HepG2 (cell line): ENCODE data around the gene DUSP5. TPM values are rescaled to one million over a fixed set of nuclear protein-coding genes. Genes with fewer than 3 reads are reported as not detected.

Source experiments
- ATAC-seq: fragments of 200-7000 bp; cut with Tn5 transposase; 3 replicates; pipeline ENCODE4 v1.9.1; 2020; ENCODE audit warnings: mild to moderate bottlenecking, moderate library complexity
- BruUV-seq: library from RNA; stranded (reverse); fragments of 400-500 nt; replicated peaks from 2 replicates; lab custom pipeline; 2021; lab: Mats Ljungman, UMichigan
- CTCF ChIA-PET: fragments of 300-600 bp; formaldehyde crosslinking; extraction: SDS; loops from one replicate; lab custom pipeline; 2021; ENCODE audit warnings: low total read pairs, inconsistent platforms, low intra/inter-chr PET ratio; lab: Yijun Ruan, JAX
- POLR2A ChIA-PET: fragments of 350-600 bp; sonication (Branson Sonifier 250); formaldehyde crosslinking; loops from one replicate; lab custom pipeline; 2020; ENCODE audit warnings: antibody characterized with exemption, inconsistent platforms; lab: Yijun Ruan, JAX
- DNase-seq: peaks from one replicate; pipeline ENCODE4 v3.0.0-alpha.2; 2015; ENCODE audit warnings: low spot score
- FAIRE-seq: peaks from 3 replicates; lab custom pipeline; 2011; peaks lifted over from hg19 to GRCh38; lab: Jason Lieb, UNC
- H2AFZ ChIP-seq: one replicate; pipeline ENCODE4 v1.6.1; 2011; ENCODE audit warnings: low read length, inconsistent platforms
- H3K27ac ChIP-seq: fragments of 300-600 bp; 3 replicates; pipeline ENCODE4 v1.8.0; 2011; ENCODE audit warnings: mixed run types, mild to moderate bottlenecking, mixed read lengths, low read length, inconsistent platforms; ENCODE audit not compliant: insufficient read depth; ENCODE audit errors: extremely low read length
- H3K27me3 ChIP-seq, 2 experiments: fragments of 200-600 bp in 1 of 2; 2 replicates in 1 of 2; 3 replicates in 1 of 2; pipeline versions ENCODE4 v1.6.0 to v1.8.0; 2011; ENCODE audit warnings: low read length in 2 of 2, mild to moderate bottlenecking in 2 of 2, moderate library complexity in 2 of 2, inconsistent platforms in 1 of 2; ENCODE audit not compliant: insufficient read depth in 2 of 2, control insufficient read depth in 1 of 2
- H3K36me3 ChIP-seq, 2 experiments: fragments of 200-600 bp in 1 of 2; replicated peaks in 1 of 2; 2 replicates in 1 of 2; 3 replicates in 1 of 2; pipeline versions ENCODE4 v1.5.1 to v1.8.0; 2011; ENCODE audit warnings: low read length in 2 of 2, inconsistent platforms in 1 of 2; ENCODE audit not compliant: insufficient read depth in 2 of 2, control insufficient read depth in 1 of 2
- H3K4me1 ChIP-seq: 2 replicates; pipeline ENCODE4 v1.5.1; 2012; ENCODE audit warnings: low read length, inconsistent platforms; ENCODE audit not compliant: insufficient read depth
- H3K4me2 ChIP-seq: 2 replicates; pipeline ENCODE4 v1.6.0; 2011; ENCODE audit warnings: low read depth, low read length, inconsistent platforms
- H3K4me3 ChIP-seq, 3 experiments: fragments of 200-600 bp in 1 of 3; sonication (generic), shearing (Covaris generic) in 1 of 3; replicated peaks in 1 of 3; 2 replicates each; pipeline ENCODE4 v1.5.1; 2011 to 2016; ENCODE audit warnings: low read length in 3 of 3, inconsistent platforms in 2 of 3, low read depth in 2 of 3, mild to moderate bottlenecking in 2 of 3, control low read depth in 1 of 3, mixed read lengths in 1 of 3; ENCODE audit not compliant: insufficient read depth in 1 of 3
- H3K79me2 ChIP-seq: one replicate; pipeline ENCODE4 v1.6.1; 2011; ENCODE audit warnings: low read length, inconsistent platforms; ENCODE audit not compliant: insufficient read depth
- H3K9ac ChIP-seq: 2 replicates; pipeline ENCODE4 v1.6.0; 2011; ENCODE audit warnings: mild to moderate bottlenecking, low read depth, low read length, inconsistent platforms; ENCODE audit not compliant: insufficient read depth
- H3K9me3 ChIP-seq: 2 replicates; pipeline ENCODE4 v1.5.1; 2012; ENCODE audit warnings: mild to moderate bottlenecking, low read length
- H4K20me1 ChIP-seq: 2 replicates; pipeline ENCODE4 v1.6.0; 2011; ENCODE audit warnings: inconsistent platforms, mild to moderate bottlenecking, low read length, moderate library complexity; ENCODE audit not compliant: insufficient read depth
- AHR ChIP-seq: IDR thresholded peaks from 2 replicates; pipeline ENCODE4 v1.6.1; 2018; ENCODE audit warnings: missing genetic modification reagents, missing compliant biosample characterization
- ARNT ChIP-seq: fragments of 450-650 bp; IDR thresholded peaks from 2 replicates; pipeline ENCODE4 v1.6.1; 2017
- ATRX ChIP-seq: sonication (generic); formaldehyde crosslinking; IDR thresholded peaks from 2 replicates; pipeline ENCODE4 v1.4.0; 2020; ENCODE audit warnings: missing genetic modification reagents, borderline replicate concordance
- BCL3 ChIP-seq: sonication (generic); formaldehyde crosslinking; IDR thresholded peaks from 2 replicates; pipeline ENCODE4 v1.5.1; 2020; ENCODE audit warnings: mild to moderate bottlenecking, missing genetic modification reagents, moderate library complexity
- EEA1 ChIP-seq: sonication (generic); formaldehyde crosslinking; IDR thresholded peaks from 2 replicates; pipeline ENCODE4 v1.5.1; 2020; ENCODE audit warnings: mild to moderate bottlenecking, missing genetic modification reagents, borderline replicate concordance
- ELF1 ChIP-seq: sonication (generic); formaldehyde crosslinking; IDR thresholded peaks from 2 replicates; pipeline ENCODE4 v1.4.0; 2020; ENCODE audit warnings: missing genetic modification reagents
- KDM4B ChIP-seq: sonication (generic); formaldehyde crosslinking; IDR thresholded peaks from 2 replicates; pipeline ENCODE4 v1.4.0; 2020; ENCODE audit warnings: missing genetic modification reagents
- KDM5A ChIP-seq: fragments of 200-600 bp; sonication (generic); IDR thresholded peaks from 2 replicates; pipeline ENCODE4 v1.7.0; 2018; ENCODE audit warnings: antibody characterized with exemption, mild to moderate bottlenecking, low read length, borderline replicate concordance
- LCORL ChIP-seq, 2 experiments: fragments of 450-650 bp in 1 of 2; sonication (generic) in 1 of 2; formaldehyde crosslinking in 1 of 2; IDR thresholded peaks; 2 replicates each; pipeline versions ENCODE4 v1.5.0 to v1.6.1; 2017 to 2020; ENCODE audit warnings: antibody characterized with exemption in 1 of 2, missing genetic modification reagents in 1 of 2
- MIER2 ChIP-seq: IDR thresholded peaks from 2 replicates; pipeline ENCODE4 v1.6.1; 2016; ENCODE audit warnings: missing biosample characterization, missing genetic modification reagents
- TAF1 ChIP-seq: sonication (generic); formaldehyde crosslinking; IDR thresholded peaks from 2 replicates; pipeline ENCODE4 v1.4.0; 2020; ENCODE audit warnings: missing genetic modification reagents
- ZBTB26 ChIP-seq: IDR thresholded peaks from 2 replicates; pipeline ENCODE4 v1.6.1; 2016; ENCODE audit warnings: missing compliant biosample characterization, missing genetic modification reagents, borderline replicate concordance
- ZNF24 ChIP-seq: fragments of 450-650 bp; IDR thresholded peaks from 2 replicates; pipeline ENCODE4 v1.6.1; 2017; ENCODE audit warnings: antibody characterized with exemption, mild to moderate bottlenecking
- ZNF333 ChIP-seq: sonication (generic); formaldehyde crosslinking; IDR thresholded peaks from 2 replicates; pipeline ENCODE4 v1.4.0; 2020; ENCODE audit warnings: mild to moderate bottlenecking, missing genetic modification reagents, borderline replicate concordance
- ZNF33B ChIP-seq: sonication (generic); formaldehyde crosslinking; IDR thresholded peaks from 2 replicates; pipeline ENCODE4 v1.5.1; 2020; ENCODE audit warnings: mild to moderate bottlenecking, missing genetic modification reagents
- ZNF644 ChIP-seq: IDR thresholded peaks from 2 replicates; pipeline ENCODE4 v1.6.1; 2016; ENCODE audit warnings: low read depth
- ZSCAN30 ChIP-seq: sonication (generic); formaldehyde crosslinking; IDR thresholded peaks from 2 replicates; pipeline ENCODE4 v1.5.0; 2020; ENCODE audit warnings: mild to moderate bottlenecking, missing genetic modification reagents
- WGBS: methylation state at CpG from one replicate; pipeline ENCODE4 v1.1.6; 2017; ENCODE audit warnings: low lambda C conversion rate; 5-methylcytosine and 5-hydroxymethylcytosine counted together
- in situ Hi-C: cut with HindIII; loops from 2 replicates; pipeline ENCODE4 v1.10.0; 2017; ENCODE audit warnings: low pct_unique_long_range_greater_than_20kb; ENCODE audit not compliant: extremely low pct_ligation_motif_present
- intact Hi-C: fragments of 100-400 bp; cut with micrococcal nuclease; formaldehyde crosslinking; loops from one replicate; pipeline ENCODE4 v1.10.0; 2022; ENCODE audit not compliant: unreplicated experiment
- polyA plus RNA-seq, 8 experiments: library from polyadenylated mRNA; depleted of rRNA in 3 of 8; stranded (reverse) in 7 of 8; unstranded in 1 of 8; fragments of >200 nt; fragmentation: Illumina TruSeq in 4 of 8; extraction: Trizol in 4 of 8; gene quantifications; 2 replicates each; pipeline versions ENCODE4 v1.2.1 to v1.2.3, GENCODE V29; 2011 to 2016; ENCODE audit warnings: low read depth in 4 of 8, missing spikeins in 1 of 8, mixed read lengths in 1 of 8; ENCODE audit not compliant: insufficient read depth in 1 of 8
- total RNA-seq, 5 experiments: library from RNA; depleted of rRNA; stranded (reverse); fragments of >200 nt; fragmentation: Illumina TruSeq; extraction: Trizol; gene quantifications; 2 replicates each; pipeline ENCODE4 v1.2.3, GENCODE V29; 2016; ENCODE audit warnings: low read depth in 1 of 5

DUSP5 gene
- total and polyA plus RNA-seq, 2 of the 13 experiments (the other 11 are each of a cell fraction or from before 2014, with no cell fraction given): 1.4 to 3.7 TPM

- no peak for TF ChIP-seq ZBTB26 (CRISPR knock-in tag)
- TF ChIP-seq ZNF644 (CRISPR knock-in tag): no peak
- no peak for TF ChIP-seq ELF1 (CRISPR knock-in tag)
- TF ChIP-seq, all 625 proteins: peak for 0
- no peak overlapping the region for H3K9ac ChIP-seq
- H3K4me1 ChIP-seq: peaks cover 24% of the 10 kb centered on the region
- intact Hi-C loops: no loop called here
- H3K9me3 ChIP-seq: no peaks in the 10 kb centered on the region
- H2AFZ ChIP-seq: no peak overlapping the region
- H3K79me2 ChIP-seq: no peaks in the 10 kb centered on the region
- no peak for FAIRE-seq
- H3K27ac ChIP-seq: no peak overlapping the region
- ChIA-PET CTCF (no interaction called here), POLR2A (no interaction called here)
- 49% methylated on average over 6 of the region's 6 CpGs for WGBS
- ATAC-seq: no peak
- H3K36me3 ChIP-seq: no peaks in the 10 kb centered on the region
- no TSS peak for BruUV-seq
- H4K20me1 ChIP-seq: no peaks in the 10 kb centered on the region
- peaks cover 0 to 35% of the 10 kb centered on the region in 2 experiments; a peak in 4 of 5 replicates for H3K27me3 ChIP-seq
- no peak for DNase-seq
- in situ Hi-C loops: no loop called here
- H3K4me3 ChIP-seq: no peak overlapping the region
- no peak overlapping the region for H3K4me2 ChIP-seq
Measured at GRCh38 chr10:110502072-110502845, 4.6 kb downstream of the DUSP5 start.

GRCh38 chr10:110502851-110503301 is 5.2 kb downstream of the DUSP5 start:
- ATAC-seq: no peak
- Histone ChIP-seq H3K36me3 (no peaks in the 10 kb centered on the region), H3K27ac (no peak overlapping the region), H3K9me3 (no peaks in the 10 kb centered on the region), H3K27me3 (peaks cover 0 to 33% of the 10 kb centered on the region in 2 experiments; a peak in 4 of 5 replicates), H3K4me1 (peaks cover 24% of the 10 kb centered on the region), H3K79me2 (no peaks in the 10 kb centered on the region), H3K4me3 (no peak overlapping the region), H4K20me1 (no peaks in the 10 kb centered on the region), H2AFZ (no peak overlapping the region), H3K9ac (no peak overlapping the region), H3K4me2 (no peak overlapping the region)
- intact Hi-C loops: no loop called here
- DNase-seq: no peak
- in situ Hi-C loops: no loop called here
- TF ChIP-seq TAF1 (CRISPR knock-in tag): no peak
- TF ChIP-seq AHR (CRISPR knock-in tag): no peak
- no peak for TF ChIP-seq LCORL (IDR thresholded peaks at IDR 0.05)
- no peak for TF ChIP-seq LCORL (CRISPR knock-in tag; IDR thresholded peaks at IDR 0.05)
- no peak for TF ChIP-seq EEA1
- TF ChIP-seq ARNT: no peak
- TF ChIP-seq MIER2 (CRISPR knock-in tag): no peak
- TF ChIP-seq BCL3 (CRISPR knock-in tag): no peak
- TF ChIP-seq ATRX (CRISPR knock-in tag): no peak
- no peak for TF ChIP-seq KDM5A
- no peak for TF ChIP-seq KDM4B (CRISPR knock-in tag)
- TF ChIP-seq ZNF24: no peak
- no peak for TF ChIP-seq ZSCAN30 (CRISPR knock-in tag)
- no peak for TF ChIP-seq ZNF33B (CRISPR knock-in tag)
- no peak for TF ChIP-seq ZNF333 (CRISPR knock-in tag)
- ChIA-PET POLR2A (no interaction called here), CTCF (no interaction called here)
- BruUV-seq: no TSS peak
- 60% methylated on average over 3 of the region's 3 CpGs for WGBS
- no peak for FAIRE-seq
